Tibial nerve (tissue), 4 donors: ENCODE data around the gene RHOBTB1.

ENCODE experiments used
- EP300 ChIP-seq, 2 donors: sonication (generic); formaldehyde crosslinking; IDR thresholded peaks; one replicate each; pipeline ENCODE4 v1.6.1; 2017; ENCODE audit warnings: antibody characterized with exemption in 2 of 2, mild to moderate bottlenecking in 1 of 2
- TF ChIP-seq, protein P1 (sequence below), 5 experiments: fragments of 200-600 bp in 3 of 5; fragments of 450-650 bp in 2 of 5; sonication (generic) in 3 of 5; IDR thresholded peaks; one replicate each; pipeline ENCODE4 v1.5.1; 2016 to 2019; ENCODE audit warnings: antibody characterized with exemption in 5 of 5, mild to moderate bottlenecking in 3 of 5, moderate library complexity in 2 of 5

DNA sequence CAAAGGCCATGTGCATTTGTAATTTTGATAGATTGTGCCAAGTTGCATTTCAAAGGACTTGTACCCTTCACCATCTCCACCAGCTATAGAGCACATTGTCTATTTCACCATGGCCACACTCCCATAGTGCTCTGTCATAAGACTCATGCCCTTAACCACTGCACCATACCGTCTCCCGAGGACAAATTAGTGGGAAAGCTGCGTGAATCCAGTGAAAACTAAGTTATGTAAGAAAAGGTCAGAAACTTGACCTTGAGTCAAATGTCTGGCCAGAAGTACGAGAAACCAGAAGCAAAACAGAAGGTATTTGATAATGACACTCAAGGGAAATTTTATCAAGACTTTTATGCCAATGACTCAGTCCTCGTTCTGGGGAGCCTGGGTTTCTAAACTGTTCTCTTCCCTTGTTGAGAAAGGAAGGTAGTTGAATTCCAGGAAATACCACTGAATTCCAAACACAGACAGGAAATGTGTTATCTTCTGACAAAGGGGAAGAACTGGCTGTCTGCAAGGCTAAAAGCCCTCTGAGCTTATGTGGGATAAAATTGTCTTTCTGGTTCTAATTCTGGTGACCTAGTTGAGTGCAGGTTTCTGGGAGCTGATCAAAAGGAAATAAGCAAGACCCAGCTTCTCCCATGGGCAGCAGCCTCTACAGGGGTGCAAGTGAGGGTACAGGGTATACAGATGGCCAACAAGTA, 116.0 kb downstream of the RHOBTB1 start:
- TF ChIP-seq, protein P1, sequence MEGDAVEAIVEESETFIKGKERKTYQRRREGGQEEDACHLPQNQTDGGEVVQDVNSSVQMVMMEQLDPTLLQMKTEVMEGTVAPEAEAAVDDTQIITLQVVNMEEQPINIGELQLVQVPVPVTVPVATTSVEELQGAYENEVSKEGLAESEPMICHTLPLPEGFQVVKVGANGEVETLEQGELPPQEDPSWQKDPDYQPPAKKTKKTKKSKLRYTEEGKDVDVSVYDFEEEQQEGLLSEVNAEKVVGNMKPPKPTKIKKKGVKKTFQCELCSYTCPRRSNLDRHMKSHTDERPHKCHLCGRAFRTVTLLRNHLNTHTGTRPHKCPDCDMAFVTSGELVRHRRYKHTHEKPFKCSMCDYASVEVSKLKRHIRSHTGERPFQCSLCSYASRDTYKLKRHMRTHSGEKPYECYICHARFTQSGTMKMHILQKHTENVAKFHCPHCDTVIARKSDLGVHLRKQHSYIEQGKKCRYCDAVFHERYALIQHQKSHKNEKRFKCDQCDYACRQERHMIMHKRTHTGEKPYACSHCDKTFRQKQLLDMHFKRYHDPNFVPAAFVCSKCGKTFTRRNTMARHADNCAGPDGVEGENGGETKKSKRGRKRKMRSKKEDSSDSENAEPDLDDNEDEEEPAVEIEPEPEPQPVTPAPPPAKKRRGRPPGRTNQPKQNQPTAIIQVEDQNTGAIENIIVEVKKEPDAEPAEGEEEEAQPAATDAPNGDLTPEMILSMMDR (IDR thresholded peaks at IDR 0.05): no peak
- peak in 1 of 2 donors; percentile 60 for TF ChIP-seq EP300 (IDR thresholded peaks at IDR 0.05)
